K562 (cell line): ENCODE measurements around the gene POLR2C. TPM values are rescaled to one million over a fixed set of nuclear protein-coding genes. Genes with fewer than 3 reads are reported as not detected.
A peak's percentile ranks its signal among the peaks of the same experiment; 100 is the strongest.

Source experiments
- ATF1 ChIP-seq, 2 experiments: fragments of 450-650 bp in 1 of 2; IDR thresholded peaks; 2 replicates each; pipeline ENCODE4 v1.6.1; 2016; ENCODE audit warnings: missing compliant biosample characterization in 1 of 2, missing genetic modification characterization in 1 of 2
- CREM ChIP-seq: IDR thresholded peaks from 2 replicates; pipeline ENCODE4 v1.6.1; 2014; ENCODE audit warnings: antibody characterized with exemption, low read depth
- CXXC5 ChIP-seq: fragments of 250-450 bp; sonication (Bioruptor Pico); IDR thresholded peaks from 2 replicates; pipeline ENCODE4 v1.8.0; 2022; ENCODE audit warnings: inconsistent platforms, mild to moderate bottlenecking, moderate library complexity
- ETS1 ChIP-seq: conservative IDR thresholded peaks from 2 replicates; pipeline ENCODE4 v1.6.1; 2011; ENCODE audit warnings: low read depth, mild to moderate bottlenecking, low read length; ENCODE audit not compliant: control insufficient read depth
- EWSR1 ChIP-seq: fragments of 450-650 bp; IDR thresholded peaks from 2 replicates; pipeline ENCODE4 v1.6.1; 2018; ENCODE audit warnings: borderline replicate concordance, mild to moderate bottlenecking, low read depth, moderate library complexity; ENCODE audit not compliant: partially characterized antibody
- FOXP4 ChIP-seq: sonication (generic); formaldehyde crosslinking; IDR thresholded peaks from 2 replicates; pipeline ENCODE4 v1.8.0; 2022; ENCODE audit warnings: mild to moderate bottlenecking, missing genetic modification reagents, borderline replicate concordance
- IRF1 ChIP-seq: sonication (generic); formaldehyde crosslinking; IDR thresholded peaks from 2 replicates; pipeline ENCODE4 v1.8.0; 2022; ENCODE audit warnings: missing genetic modification reagents, mild to moderate bottlenecking, borderline replicate concordance
- KDM2B ChIP-seq: fragments of 250-450 bp; sonication (Bioruptor Pico); IDR thresholded peaks from 2 replicates; pipeline ENCODE4 v1.8.0; 2021; ENCODE audit warnings: mild to moderate bottlenecking, moderate library complexity
- KLF10 ChIP-seq: fragments of 250-450 bp; sonication (Bioruptor Pico); IDR thresholded peaks from 2 replicates; pipeline ENCODE4 v1.6.1; 2021; ENCODE audit warnings: matching md5 sums
- NFYB ChIP-seq: IDR thresholded peaks from 2 replicates; pipeline ENCODE4 v1.6.1; 2011; ENCODE audit warnings: mild to moderate bottlenecking, moderate library complexity; ENCODE audit not compliant: insufficient read length; ENCODE audit errors: extremely low read depth
- PCBP2 ChIP-seq: fragments of 200-400 bp; formaldehyde crosslinking; IDR thresholded peaks from 2 replicates; pipeline ENCODE4 v1.6.1; 2018; ENCODE audit warnings: low read length, low read depth, mild to moderate bottlenecking, moderate library complexity; ENCODE audit not compliant: poor library complexity, severe bottlenecking
- POU5F1 ChIP-seq: fragments of 150-350 bp; IDR thresholded peaks from 2 replicates; pipeline ENCODE4 v1.6.1; 2014; ENCODE audit warnings: borderline replicate concordance, low read length, low read depth, mild to moderate bottlenecking; ENCODE audit not compliant: partially characterized antibody
- PRMT5 ChIP-seq: sonication (generic); formaldehyde crosslinking; IDR thresholded peaks from 2 replicates; pipeline ENCODE4 v1.5.0; 2020; ENCODE audit warnings: missing genetic modification reagents
- U2AF2 ChIP-seq: fragments of 200-400 bp; formaldehyde crosslinking; optimal IDR thresholded peaks from 2 replicates; pipeline ENCODE3; 2017; ENCODE audit warnings: low read depth, mild to moderate bottlenecking, low read length
- YBX1 ChIP-seq: fragments of 450-650 bp; IDR thresholded peaks from 2 replicates; pipeline ENCODE4 v1.7.1; 2016; ENCODE audit warnings: mild to moderate bottlenecking
- ZNF134 ChIP-seq: fragments of 250-450 bp; sonication (Bioruptor Pico); conservative IDR thresholded peaks from 2 replicates; pipeline ENCODE4 v1.4.0; 2020
- ZNF146 ChIP-seq: IDR thresholded peaks from one replicate; pipeline ENCODE4 v1.6.1; 2018; ENCODE audit warnings: missing compliant biosample characterization; ENCODE audit not compliant: unreplicated experiment
- ZNF232 ChIP-seq: sonication (generic); formaldehyde crosslinking; IDR thresholded peaks from 2 replicates; pipeline ENCODE4 v1.8.0; 2022; ENCODE audit warnings: mild to moderate bottlenecking, missing genetic modification reagents
- ZNF277 ChIP-seq: fragments of 250-450 bp; sonication (Bioruptor Pico); IDR thresholded peaks from 2 replicates; pipeline ENCODE4 v1.8.0; 2022; ENCODE audit warnings: inconsistent platforms, mild to moderate bottlenecking, moderate library complexity, borderline replicate concordance
- ZNF3 ChIP-seq: fragments of 250-450 bp; sonication (Bioruptor Pico); IDR thresholded peaks from 2 replicates; pipeline ENCODE4 v1.5.0; 2021; ENCODE audit warnings: mild to moderate bottlenecking, moderate library complexity
- ZNF324 ChIP-seq: fragments of 250-450 bp; sonication (Bioruptor Pico); IDR thresholded peaks from 2 replicates; pipeline ENCODE4 v1.4.0; 2020; ENCODE audit warnings: mild to moderate bottlenecking
- ZNF431 ChIP-seq: sonication (generic); formaldehyde crosslinking; IDR thresholded peaks from 2 replicates; pipeline ENCODE4 v1.8.0; 2022; ENCODE audit warnings: mild to moderate bottlenecking, missing genetic modification reagents
- ZNF696 ChIP-seq: fragments of 250-450 bp; sonication (Bioruptor Pico); conservative IDR thresholded peaks from 2 replicates; pipeline ENCODE4 v1.4.0; 2020; ENCODE audit warnings: mild to moderate bottlenecking, moderate library complexity
- ZNF785 ChIP-seq: fragments of 250-450 bp; sonication (Bioruptor Pico); IDR thresholded peaks from 2 replicates; pipeline ENCODE4 v1.4.0; 2020; ENCODE audit warnings: mild to moderate bottlenecking
- polyA plus RNA-seq, 8 experiments: library from polyadenylated mRNA; depleted of rRNA in 4 of 8; stranded (reverse) in 5 of 8; unstranded in 3 of 8; fragments of >200 nt; fragmentation: Nextera tagmentation in 2 of 8; fragmentation: Illumina TruSeq in 1 of 8; extraction: Ambion mirVana in 2 of 8; extraction: Trizol in 1 of 8; gene quantifications; 2 replicates each; pipeline versions ENCODE4 v1.2.1 to v1.2.3, GENCODE V29; 2011 to 2014; ENCODE audit warnings: inconsistent platforms in 1 of 8, missing spikeins in 1 of 8
- total RNA-seq, 7 experiments: library from RNA; depleted of rRNA in 6 of 7; stranded (reverse); fragments of >200 nt in 6 of 7; fragmentation: Illumina TruSeq in 2 of 7; extraction: Trizol in 2 of 7; gene quantifications; 2 replicates each; pipeline versions ENCODE4 v1.2.1 to v1.2.3, GENCODE V29; 2011 to 2021; ENCODE audit warnings: low replicate concordance in 1 of 7

Gene POLR2C
- total and polyA plus RNA-seq, 9 of the 15 experiments (the other 6 are each of a cell fraction or from before 2014, with no cell fraction given): 70.3 to 163 (median 92.3) TPM

- TF ChIP-seq ZNF232 (CRISPR knock-in tag) (no peak), ZNF146 (CRISPR knock-in tag) (peak; percentile 69), ZNF277 (CRISPR knock-in tag) (no peak), ETS1 (peak; percentile 96), YBX1 (no peak), KLF10 (CRISPR knock-in tag) (no peak), CXXC5 (CRISPR knock-in tag) (peak; percentile 93), EWSR1 (no peak), ZNF431 (CRISPR knock-in tag) (no peak), ZNF324 (no peak), ZNF696 (CRISPR knock-in tag) (no peak), ZNF785 (CRISPR knock-in tag) (no peak), PCBP2 (no peak), ZNF3 (no peak), FOXP4 (CRISPR knock-in tag) (no peak), IRF1 (no peak), KDM2B (CRISPR knock-in tag) (no peak), ATF1 (CRISPR knock-in tag; IDR thresholded peaks at IDR 0.05) (no peak), ATF1 (tag; IDR thresholded peaks at IDR 0.05) (peak; percentile 84), POU5F1 (no peak), ZNF134 (CRISPR knock-in tag) (no peak; the same call in 1 of the 2 replicates), CREM (peak; percentile 89), NFYB (no peak), U2AF2 (no peak), PRMT5 (CRISPR knock-in tag) (no peak)
These were observed at the start of gene POLR2C (continued) for GRCh38 chr16:57462209-57462977.
